B cell (primary cell): ENCODE results near the gene COQ4. TPM values are rescaled to one million over a fixed set of nuclear protein-coding genes. Genes with fewer than 3 reads are reported as not detected.

Experiments
- ATAC-seq: fragments of 200-7000 bp; cut with Tn5 transposase; one replicate; pipeline ENCODE4 v1.10.0; 2021; ENCODE audit warnings: low read depth, mild to moderate bottlenecking, moderate number of reproducible peaks, moderate library complexity
- CTCF ChIA-PET: fragments of 350-600 bp; sonication (Branson Sonifier 250); formaldehyde crosslinking; loops from one replicate; lab custom pipeline; 2021; ENCODE audit warnings: antibody characterized with exemption, inconsistent platforms; lab: Charles Lee
- POLR2A ChIA-PET: fragments of 350-600 bp; sonication (Branson Sonifier 250); formaldehyde crosslinking; loops from one replicate; lab custom pipeline; 2021; ENCODE audit warnings: antibody characterized with exemption; lab: Charles Lee
- DNase-seq: peaks from one replicate; pipeline ENCODE4 v3.0.0; 2013
- H2AFZ ChIP-seq: 2 replicates; pipeline ENCODE4 v1.6.1; 2012; ENCODE audit warnings: mild to moderate bottlenecking, low read depth, low read length; ENCODE audit not compliant: insufficient read depth, poor library complexity, severe bottlenecking
- H3K27ac ChIP-seq, 2 donors: 1 replicate in 1 of 2; 2 replicates in 1 of 2; pipeline ENCODE4 v1.5.1; 2012 to 2013; ENCODE audit warnings: low read length in 2 of 2, mild to moderate bottlenecking in 2 of 2, moderate library complexity in 1 of 2
- H3K27me3 ChIP-seq, 4 experiments: fragments of 200-600 bp in 1 of 4; sonication (generic) in 1 of 4; replicated peaks in 1 of 4; 1 replicate in 2 of 4; 2 replicates in 2 of 4; pipeline versions ENCODE4 v1.6.1 to v1.7.0; 2013 to 2016; ENCODE audit warnings: low read length in 3 of 4, mild to moderate bottlenecking in 2 of 4, mixed read lengths in 1 of 4, moderate library complexity in 1 of 4; ENCODE audit not compliant: insufficient read depth in 4 of 4, control insufficient read depth in 3 of 4; ENCODE audit errors: control extremely low read depth in 1 of 4
- H3K36me3 ChIP-seq, 2 experiments: replicated peaks in 1 of 2; 1 replicate in 1 of 2; 2 replicates in 1 of 2; pipeline versions ENCODE4 v1.6.1 to v1.7.1; 2013; ENCODE audit warnings: low read length in 1 of 2; ENCODE audit not compliant: insufficient read depth in 2 of 2, control insufficient read depth in 1 of 2; ENCODE audit errors: control extremely low read depth in 1 of 2, extremely low read depth in 1 of 2
- H3K4me1 ChIP-seq, 2 donors: fragments of 200-600 bp in 1 of 2; sonication (generic) in 1 of 2; 1 replicate in 1 of 2; 2 replicates in 1 of 2; pipeline versions ENCODE4 v1.5.1 to v1.6.1; 2013 to 2017; ENCODE audit warnings: low read length in 2 of 2; ENCODE audit not compliant: control insufficient read depth in 2 of 2, insufficient read depth in 2 of 2
- H3K4me2 ChIP-seq: replicated peaks from 2 replicates; pipeline ENCODE3; 2012; ENCODE audit warnings: mild to moderate bottlenecking, low read depth, low read length; ENCODE audit not compliant: poor library complexity, severe bottlenecking
- H3K4me3 ChIP-seq, 5 experiments: fragments of 200-600 bp in 1 of 5; sonication (generic) in 1 of 5; 1 replicate in 3 of 5; 2 replicates in 2 of 5; pipeline versions ENCODE4 v1.5.1 to v1.7.0; 2011 to 2016; ENCODE audit warnings: low read length in 4 of 5, mild to moderate bottlenecking in 4 of 5, low read depth in 2 of 5, control low read depth in 1 of 5, moderate library complexity in 1 of 5; ENCODE audit not compliant: insufficient read depth in 1 of 5; ENCODE audit errors: control extremely low read depth in 1 of 5, extremely low read depth in 1 of 5
- H3K79me2 ChIP-seq: fragments of 200-600 bp; sonication (generic); one replicate; pipeline ENCODE4 v1.6.0; 2016; ENCODE audit warnings: low read length; ENCODE audit not compliant: control insufficient read depth, insufficient read depth
- H3K9ac ChIP-seq: fragments of 200-600 bp; sonication (generic); 2 replicates; pipeline ENCODE4 v1.6.1; 2017; ENCODE audit warnings: mild to moderate bottlenecking, low read length, moderate library complexity
- H3K9me3 ChIP-seq, 3 donors: one replicate each; pipeline versions ENCODE4 v1.6.1 to v1.7.1; 2013; ENCODE audit warnings: low read length in 2 of 3; ENCODE audit not compliant: control insufficient read depth in 2 of 3, insufficient read depth in 1 of 3; ENCODE audit errors: control extremely low read depth in 1 of 3
- H4K20me1 ChIP-seq: 2 replicates; pipeline ENCODE4 v1.6.0; 2012; ENCODE audit warnings: mild to moderate bottlenecking, low read length; ENCODE audit not compliant: insufficient read depth, control insufficient read depth, poor library complexity, severe bottlenecking
- H3K27ac Mint-ChIP-seq: one replicate; pipeline ENCODE4 v1.8.0; 2021; ENCODE audit warnings: mixed read lengths
- H3K27me3 Mint-ChIP-seq: one replicate; pipeline ENCODE4 v1.8.0; 2021; ENCODE audit warnings: mixed read lengths
- H3K4me1 Mint-ChIP-seq: one replicate; pipeline ENCODE4 v1.8.0; 2021; ENCODE audit warnings: mixed read lengths
- H3K4me3 Mint-ChIP-seq: one replicate; pipeline ENCODE4 v1.8.0; 2021; ENCODE audit warnings: mixed read lengths
- H3K9me3 Mint-ChIP-seq: one replicate; pipeline ENCODE4 v1.8.0; 2022; ENCODE audit warnings: mixed read lengths; ENCODE audit not compliant: insufficient read depth
- EZH2 ChIP-seq: IDR thresholded peaks from 2 replicates; pipeline ENCODE4 v1.6.1; 2012; ENCODE audit warnings: borderline replicate concordance, low read depth, mild to moderate bottlenecking, moderate library complexity, low read length; ENCODE audit not compliant: insufficient read depth, poor library complexity, severe bottlenecking
- WGBS: methylation state at CpG from one replicate; pipeline ENCODE4 v1.1.5; 2013; ENCODE audit warnings: missing lambda C conversion rate; ENCODE audit not compliant: insufficient coverage; 5-methylcytosine and 5-hydroxymethylcytosine counted together
- intact Hi-C: fragments of 100-400 bp; cut with micrococcal nuclease; formaldehyde crosslinking; loops from one replicate; pipeline ENCODE4 v1.10.0; 2022
- polyA plus RNA-seq: library from polyadenylated mRNA; depleted of rRNA; stranded (reverse); fragments of >200 nt; gene quantifications from 2 replicates; pipeline ENCODE4 v1.2.3, GENCODE V29; 2012
- total RNA-seq, 2 donors: library from RNA; stranded (reverse); fragments of 120-200 nt in 1 of 2; gene quantifications; 1 replicate in 1 of 2; 2 replicates in 1 of 2; pipeline versions ENCODE4 v1.2.3 to v1.2.4, GENCODE V29; 2013 to 2022
- TF ChIP-seq, protein P1 (sequence below): fragments of 200-600 bp; IDR thresholded peaks from one replicate; pipeline ENCODE4 v1.8.0; 2022; ENCODE audit warnings: antibody characterized with exemption, mild to moderate bottlenecking

COQ4 gene
- total and polyA plus RNA-seq, 2 donors (not counting 1 experiment from before 2014, with no cell fraction given) = 54.9 to 62.8 TPM

DNA sequence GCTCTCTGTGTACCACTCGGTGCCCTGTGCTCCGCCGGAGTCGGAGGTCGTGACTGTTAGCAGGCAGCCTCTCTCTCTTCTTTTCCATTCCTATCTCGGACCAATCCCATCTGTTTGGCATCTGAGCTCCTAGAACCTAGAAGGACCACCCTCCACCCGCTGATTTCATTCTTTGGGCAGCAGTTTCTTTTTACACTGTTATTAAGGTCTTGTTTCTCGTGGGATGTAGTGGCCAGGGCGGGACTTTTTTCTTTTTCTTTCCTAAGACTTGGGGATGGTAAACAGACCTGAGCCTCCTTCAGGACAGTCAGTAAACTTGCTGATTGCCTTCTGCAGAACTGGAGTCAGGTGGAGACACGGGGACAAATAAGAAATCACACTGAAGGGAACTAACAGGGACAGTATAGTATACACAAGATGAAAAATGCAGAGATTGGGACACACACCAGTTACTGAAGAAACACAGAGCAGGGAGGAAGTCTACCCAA is 49.0 kb downstream of the COQ4 start:
- H4K20me1 ChIP-seq = peaks cover 38% of the 10 kb centered on the region
- H3K4me3 Mint-ChIP-seq = peak overlapping the region; percentile 95
- H3K4me1 Mint-ChIP-seq = peaks cover 30% of the 10 kb centered on the region
- intact Hi-C loops = loop anchor here (1.0 to 5.0 kb wide), 9 partner anchors 31 to 576 kb away; partner anchors contain the start of genes CERCAM, COQ4, DOLK and KYAT1
- no peaks in the 10 kb centered on the region for H3K9me3 Mint-ChIP-seq
- H3K9ac ChIP-seq = peak overlapping the region; percentile 99
- H3K27ac ChIP-seq = peak overlapping the region; percentile 83 to 96
- H3K4me3 ChIP-seq = peak overlapping the region; percentile 86 to 98 (median 90)
- peaks cover 62% of the 10 kb centered on the region for H3K79me2 ChIP-seq
- H3K4me2 ChIP-seq = peak overlapping the region; percentile 97
- H3K27me3 ChIP-seq = no peaks in the 10 kb centered on the region
- CTCF ChIA-PET = interaction anchor here (1.0 to 2.8 kb wide), 6 partner anchors 10 to 96 kb away, joined by 4 to 35 read pairs (median 6); partner anchors contain the start of genes CERCAM, GOLGA2 and SWI5
- POLR2A ChIA-PET = interaction anchor here (0.5 to 2.9 kb wide), 12 partner anchors 9 to 827 kb away, joined by 3 to 20 read pairs (median 4); partner anchors contain the start of genes GOLGA2, ODF2 and SWI5
- DNase-seq (no peak), ATAC-seq (no peak)
- no peaks in the 10 kb centered on the region for H3K9me3 ChIP-seq
- 0% methylated on average over 6 of the region's 10 CpGs for WGBS
- no peaks in the 10 kb centered on the region for H3K27me3 Mint-ChIP-seq
- H3K27ac Mint-ChIP-seq = peak overlapping the region; percentile 96
- TF ChIP-seq, protein P1, sequence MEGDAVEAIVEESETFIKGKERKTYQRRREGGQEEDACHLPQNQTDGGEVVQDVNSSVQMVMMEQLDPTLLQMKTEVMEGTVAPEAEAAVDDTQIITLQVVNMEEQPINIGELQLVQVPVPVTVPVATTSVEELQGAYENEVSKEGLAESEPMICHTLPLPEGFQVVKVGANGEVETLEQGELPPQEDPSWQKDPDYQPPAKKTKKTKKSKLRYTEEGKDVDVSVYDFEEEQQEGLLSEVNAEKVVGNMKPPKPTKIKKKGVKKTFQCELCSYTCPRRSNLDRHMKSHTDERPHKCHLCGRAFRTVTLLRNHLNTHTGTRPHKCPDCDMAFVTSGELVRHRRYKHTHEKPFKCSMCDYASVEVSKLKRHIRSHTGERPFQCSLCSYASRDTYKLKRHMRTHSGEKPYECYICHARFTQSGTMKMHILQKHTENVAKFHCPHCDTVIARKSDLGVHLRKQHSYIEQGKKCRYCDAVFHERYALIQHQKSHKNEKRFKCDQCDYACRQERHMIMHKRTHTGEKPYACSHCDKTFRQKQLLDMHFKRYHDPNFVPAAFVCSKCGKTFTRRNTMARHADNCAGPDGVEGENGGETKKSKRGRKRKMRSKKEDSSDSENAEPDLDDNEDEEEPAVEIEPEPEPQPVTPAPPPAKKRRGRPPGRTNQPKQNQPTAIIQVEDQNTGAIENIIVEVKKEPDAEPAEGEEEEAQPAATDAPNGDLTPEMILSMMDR = no peak
- TF ChIP-seq EZH2 = no peak
- H2AFZ ChIP-seq = peak overlapping the region; percentile 98
- H3K4me1 ChIP-seq = peaks cover 15 to 23% of the 10 kb centered on the region in 2 donors
- peaks cover 2 to 15% of the 10 kb centered on the region in 2 experiments for H3K36me3 ChIP-seq

DNA sequence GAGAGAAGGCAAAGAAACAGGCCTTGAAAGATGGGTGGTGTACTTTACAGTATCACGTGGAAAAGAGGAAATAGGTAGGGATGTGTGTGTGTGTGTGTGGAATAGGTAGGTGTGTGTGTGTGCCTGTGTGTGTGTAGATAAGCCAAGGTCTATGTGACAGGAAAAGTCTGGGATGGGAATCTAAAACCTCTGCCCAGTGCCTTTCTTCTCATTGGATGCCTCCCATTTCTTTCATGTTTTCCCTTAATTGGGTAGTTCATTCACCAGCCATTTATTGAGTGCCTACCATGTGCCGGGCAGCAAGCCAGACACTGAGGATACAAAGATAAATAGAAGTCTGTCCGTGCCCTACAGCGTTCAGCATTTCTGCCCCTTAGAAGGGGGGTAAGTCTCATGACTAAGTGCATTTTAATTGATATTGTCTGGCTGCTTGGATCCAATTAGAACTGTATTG is 49.6 kb downstream of the COQ4 start:
- POLR2A ChIA-PET = interaction anchor here (1.4 to 2.9 kb wide), 3 partner anchors 10 to 31 kb away, joined by 3 to 20 read pairs (median 6); no protein-coding TSS in a partner anchor
- no peaks in the 10 kb centered on the region for H3K9me3 Mint-ChIP-seq
- Histone ChIP-seq H3K9me3 (no peaks in the 10 kb centered on the region), H3K9ac (peak overlapping the region; percentile 99), H3K27ac (peak overlapping the region in 1 of 2 donors; percentile 96), H3K4me1 (peaks cover 15 to 23% of the 10 kb centered on the region in 2 donors), H3K27me3 (no peaks in the 10 kb centered on the region), H3K36me3 (peaks cover 2 to 18% of the 10 kb centered on the region in 2 experiments), H3K79me2 (peaks cover 68% of the 10 kb centered on the region), H2AFZ (no peak overlapping the region), H3K4me3 (peak overlapping the region in 4 of 5 experiments; percentile 86 to 98 (median 89)), H3K4me2 (peak overlapping the region; percentile 97), H4K20me1 (peaks cover 43% of the 10 kb centered on the region)
- DNase-seq (no peak), ATAC-seq (no peak)
- H3K27ac Mint-ChIP-seq = peak overlapping the region; percentile 96
- WGBS = 0% methylated on average over 2 of the region's 4 CpGs
- H3K4me3 Mint-ChIP-seq = peak overlapping the region; percentile 95
- intact Hi-C loops = loop anchor here (5.0 kb wide), 2 partner anchors 510 to 575 kb away; partner anchors contain the start of genes DOLK, KYAT1, LRRC8A and NUP188
- peaks cover 30% of the 10 kb centered on the region for H3K4me1 Mint-ChIP-seq
- CTCF ChIA-PET = interaction anchor here (2.3 to 2.8 kb wide), 2 partner anchors 10 to 48 kb away, joined by 14 to 35 read pairs; partner anchors contain the start of gene CERCAM
- H3K27me3 Mint-ChIP-seq = no peaks in the 10 kb centered on the region
- TF ChIP-seq EZH2 = no peak
